NCI-H526 (cell line): ENCODE results near the gene SLC17A2.

ENCODE experiments used
- DNase-seq, 2 experiments: peaks; one replicate each; lab custom pipeline; 2025; lab: John Stamatoyannopoulos, UW

The SLC17A2 gene, protein sequence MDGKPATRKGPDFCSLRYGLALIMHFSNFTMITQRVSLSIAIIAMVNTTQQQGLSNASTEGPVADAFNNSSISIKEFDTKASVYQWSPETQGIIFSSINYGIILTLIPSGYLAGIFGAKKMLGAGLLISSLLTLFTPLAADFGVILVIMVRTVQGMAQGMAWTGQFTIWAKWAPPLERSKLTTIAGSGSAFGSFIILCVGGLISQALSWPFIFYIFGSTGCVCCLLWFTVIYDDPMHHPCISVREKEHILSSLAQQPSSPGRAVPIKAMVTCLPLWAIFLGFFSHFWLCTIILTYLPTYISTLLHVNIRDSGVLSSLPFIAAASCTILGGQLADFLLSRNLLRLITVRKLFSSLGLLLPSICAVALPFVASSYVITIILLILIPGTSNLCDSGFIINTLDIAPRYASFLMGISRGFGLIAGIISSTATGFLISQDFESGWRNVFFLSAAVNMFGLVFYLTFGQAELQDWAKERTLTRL

DNA sequence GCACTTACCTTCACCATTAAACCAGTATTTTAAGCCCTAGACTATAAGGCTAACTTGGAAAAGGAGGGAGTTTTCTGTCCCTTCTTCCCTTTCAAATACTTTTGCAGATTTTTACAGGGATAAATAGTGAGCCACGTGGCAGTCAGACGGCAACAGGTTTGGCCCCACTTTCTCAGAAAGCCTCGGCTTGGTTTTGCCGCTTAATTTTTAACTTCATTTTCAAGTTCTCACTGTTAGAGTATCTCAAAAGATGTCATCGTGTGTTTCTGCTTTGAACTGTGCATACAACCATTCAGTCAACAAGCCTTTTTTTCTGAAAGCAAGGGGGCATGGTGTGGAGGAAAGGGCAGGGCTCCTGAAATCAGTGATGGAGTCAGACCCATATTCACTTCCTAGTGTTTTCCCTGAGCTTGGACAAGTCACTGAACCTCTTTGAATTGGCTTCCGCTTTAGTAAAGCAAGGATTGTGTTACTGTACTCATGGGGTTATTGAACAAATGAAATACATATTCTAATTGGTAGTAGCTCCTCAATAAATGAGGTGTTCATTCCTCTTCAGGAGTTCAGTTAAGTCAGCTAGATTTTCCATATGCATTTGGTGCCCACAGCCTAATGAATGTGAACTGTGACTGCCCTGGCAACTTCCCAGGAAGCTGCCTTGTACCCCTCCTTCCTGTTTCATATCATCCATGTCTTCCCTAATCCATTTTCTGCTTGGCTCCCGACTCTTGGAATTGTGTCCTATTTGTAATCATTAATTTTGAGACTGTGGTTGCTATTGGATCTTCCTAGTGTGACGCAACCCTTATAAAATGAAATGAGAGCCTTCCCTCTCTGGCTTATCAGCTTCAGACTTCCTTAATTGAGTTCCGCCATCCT is at the start of gene SLC17A2:
TSS of gene SLC17A2 (minus strand) at position 160 of the 879 bp plus-strand sequence. CDS start 4,895 bp downstream, outside the sequence.
- DNase-seq, result no peak

GRCh38 chr6:25975923-25976560 is 45.6 kb upstream of the SLC17A2 start:
- DNase-seq, result no peak

DNA sequence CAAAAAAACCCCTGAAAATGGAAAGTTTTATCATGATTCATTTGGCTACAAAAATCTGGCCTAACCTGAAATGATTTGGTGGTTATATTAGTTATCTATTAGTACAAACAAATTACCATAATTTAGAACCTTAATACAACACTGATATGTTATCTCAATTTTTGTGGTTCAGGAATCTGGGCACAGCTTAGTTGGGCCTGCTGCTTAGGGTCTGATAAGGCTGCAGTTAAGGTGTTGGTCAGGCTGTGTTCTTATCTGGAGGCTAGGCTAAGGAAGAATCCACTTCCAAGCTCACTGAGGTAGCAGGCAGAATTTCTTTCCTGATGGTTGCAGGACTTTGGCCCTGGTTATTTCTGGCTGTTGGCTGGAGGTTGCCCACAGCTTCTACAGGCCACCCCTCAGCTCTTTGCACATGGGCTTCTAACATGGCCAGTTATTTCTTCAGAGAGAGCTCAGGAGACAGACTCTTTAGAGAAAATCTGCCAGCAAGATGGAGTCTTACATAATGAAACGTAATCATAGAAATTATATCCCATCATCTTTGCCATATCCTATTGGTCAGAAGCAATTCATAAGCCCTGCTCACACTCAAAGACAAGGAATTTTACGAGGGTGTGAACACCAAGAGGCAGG is 43.5 kb upstream of the SLC17A2 start:
- no peak for DNase-seq

GRCh38 chr6:25972902-25973301 is 42.4 kb upstream of the SLC17A2 start:
- DNase-seq, result no peak

- DNase-seq, result no peak
Observed at GRCh38 chr6:25972128-25972527, 41.6 kb upstream of the SLC17A2 start.

- DNase-seq, result no peak
Observed at GRCh38 chr6:25971187-25971821, 40.8 kb upstream of the SLC17A2 start.

GRCh38 chr6:25968769-25969168 is 38.3 kb upstream of the SLC17A2 start:
- DNase-seq, result no peak

DNA sequence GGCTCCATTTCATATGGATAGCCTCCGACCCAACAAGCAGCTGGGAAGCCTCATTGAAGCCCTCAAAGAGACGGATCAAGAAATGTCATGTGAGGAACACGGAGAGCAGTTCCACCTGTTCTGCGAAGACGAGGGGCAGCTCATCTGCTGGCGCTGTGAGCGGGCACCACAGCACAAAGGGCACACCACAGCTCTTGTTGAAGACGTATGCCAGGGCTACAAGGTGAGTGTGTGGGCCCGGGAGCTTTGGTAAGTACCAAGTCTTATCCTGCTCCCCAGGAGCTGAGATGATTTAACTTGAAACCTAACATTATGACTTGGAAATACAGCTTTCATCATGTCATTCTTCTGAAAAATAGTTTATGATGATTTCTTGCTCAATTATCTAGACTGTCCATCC is 36.2 kb upstream of the SLC17A2 start:
- DNase-seq, result no peak

DNA sequence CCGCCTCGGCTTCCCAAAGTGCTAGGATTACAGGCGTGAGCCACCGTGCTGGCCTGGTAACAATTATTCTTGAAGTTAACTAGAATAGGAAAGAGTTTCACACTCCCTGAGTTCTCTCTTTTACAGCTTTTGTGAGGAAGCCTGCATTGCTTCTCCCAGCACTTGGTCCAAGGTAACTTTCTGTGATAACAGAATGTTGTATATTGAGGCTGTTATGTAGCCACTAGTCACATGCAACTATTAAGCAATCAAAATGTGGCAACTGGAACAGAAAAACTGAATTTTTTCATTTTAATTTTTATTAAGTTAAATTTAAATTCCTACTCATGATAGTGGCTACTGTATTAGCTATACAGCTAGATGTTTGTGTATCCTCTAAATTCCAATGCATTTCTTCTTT is 34.6 kb upstream of the SLC17A2 start:
- no peak for DNase-seq

GRCh38 chr6:25963426-25964123 is 33.1 kb upstream of the SLC17A2 start:
- peak; percentile 48 to 54 for DNase-seq

GRCh38 chr6:25962149-25963127 is 31.9 kb upstream of the SLC17A2 start, which contains the start of gene TRIM38:
TSS of gene TRIM38 (plus strand) at chr6:25962802. CDS start at chr6:25966523, 3,721 bp downstream.
- no peak for DNase-seq

DNA sequence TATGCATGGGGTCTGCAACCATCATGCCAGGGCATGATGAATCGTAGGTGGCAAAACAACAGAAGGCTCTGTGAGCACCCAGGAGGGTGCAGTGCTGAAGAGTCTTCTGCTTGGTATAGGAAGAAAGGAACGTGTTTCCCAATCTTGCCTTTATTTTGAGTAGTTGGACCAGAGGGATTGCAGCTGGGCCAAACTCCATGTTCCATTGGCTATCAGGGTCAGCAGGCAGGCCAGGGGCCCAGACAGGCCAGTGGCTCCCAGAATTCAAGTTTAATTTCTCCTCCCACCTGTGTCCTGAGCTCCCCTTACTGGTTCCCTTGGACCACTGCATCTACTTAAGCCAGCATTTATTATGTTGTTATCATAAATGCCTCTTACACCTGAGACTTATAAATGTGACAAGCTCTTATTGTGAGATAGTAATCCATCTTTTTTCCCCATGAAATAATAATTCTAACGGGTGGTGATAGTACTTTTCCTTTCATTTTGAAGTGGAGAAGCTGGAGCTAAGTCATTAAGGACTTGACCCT is 31.2 kb upstream of the SLC17A2 start:
- DNase-seq, result no peak

DNA sequence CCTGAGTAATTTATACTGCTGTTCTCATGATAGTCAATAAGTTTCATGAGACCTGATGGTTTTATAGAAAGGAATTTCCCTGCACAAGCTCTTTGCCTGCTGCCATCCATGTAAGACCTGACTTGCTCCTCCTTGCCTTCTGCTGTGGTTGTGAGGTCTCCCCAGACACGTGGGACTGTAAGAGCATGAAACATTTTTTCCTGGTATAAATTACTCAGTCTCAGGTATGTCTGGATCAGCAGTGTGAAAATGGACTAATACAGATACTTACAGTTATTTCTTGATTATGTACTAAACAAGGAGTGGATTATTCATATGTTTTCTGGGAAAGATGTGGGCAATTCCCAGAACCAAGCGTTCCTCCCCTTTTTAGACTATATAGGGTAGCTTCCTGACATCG is 30.2 kb upstream of the SLC17A2 start:
- DNase-seq, result no peak

GRCh38 chr6:25959890-25960536 is 29.5 kb upstream of the SLC17A2 start:
- DNase-seq, result no peak

DNA sequence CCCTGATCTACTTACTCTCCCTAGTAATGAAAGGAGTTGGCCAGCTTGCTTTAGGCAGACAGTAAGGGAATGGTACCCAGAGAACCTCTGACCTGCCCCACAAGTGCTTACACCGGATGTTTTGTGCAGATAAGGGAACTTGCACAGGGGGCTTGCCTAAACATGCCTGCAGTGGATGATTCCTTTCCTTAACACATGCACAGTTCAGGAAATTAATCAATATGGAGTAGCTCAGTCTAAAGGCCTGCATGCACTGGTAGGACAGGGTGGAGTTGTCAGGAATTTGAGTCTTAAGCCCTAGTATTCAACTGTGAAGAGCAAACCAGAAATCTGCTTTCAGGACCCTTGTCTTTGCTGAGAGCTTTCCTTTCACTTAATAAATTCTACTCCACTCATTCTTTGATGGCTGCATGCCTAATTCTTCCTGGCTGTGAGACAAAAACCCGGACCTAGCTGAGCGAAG is 28.2 kb upstream of the SLC17A2 start:
- DNase-seq, result no peak

DNA sequence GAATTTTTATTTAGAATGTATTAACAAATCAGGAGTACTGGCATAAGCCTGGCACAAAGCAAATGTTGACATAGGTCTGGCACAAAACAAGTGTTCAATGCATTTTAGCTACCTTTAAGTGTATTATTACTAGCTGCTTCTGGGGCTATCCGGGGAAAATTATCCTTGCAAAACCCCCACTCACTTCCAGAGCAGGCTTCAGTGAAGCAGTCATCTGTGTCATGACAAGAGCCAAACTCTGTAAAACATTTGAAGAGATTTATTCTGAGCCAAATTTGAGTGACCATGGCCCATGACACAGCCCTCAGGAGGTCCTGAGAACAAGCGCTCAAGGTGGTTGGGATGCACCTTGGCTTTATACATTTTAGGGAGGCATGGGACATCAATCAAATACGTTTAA is 25.7 kb upstream of the SLC17A2 start:
- DNase-seq, result no peak

- no peak for DNase-seq
Observed at GRCh38 chr6:25954756-25955155, 24.3 kb upstream of the SLC17A2 start.

DNA sequence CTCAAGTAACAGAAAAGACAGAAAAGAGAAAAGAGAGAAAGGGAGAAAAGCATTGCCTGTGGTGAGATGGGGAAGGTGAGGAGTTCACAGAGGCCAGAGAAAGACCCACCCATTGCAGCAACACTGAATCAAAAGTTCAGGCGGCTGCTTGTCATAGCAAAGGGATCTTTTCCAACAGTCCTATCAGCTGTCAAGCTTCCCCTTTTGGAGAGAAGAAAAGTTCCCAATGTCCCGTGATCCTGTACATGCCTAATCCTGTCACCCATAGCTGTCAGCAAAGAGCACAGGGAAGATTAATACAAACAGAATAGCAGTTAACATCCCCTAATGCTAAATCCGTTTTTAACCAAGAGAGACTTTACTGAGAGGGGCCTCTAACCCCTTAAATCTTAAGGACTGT is 23.2 kb upstream of the SLC17A2 start:
- DNase-seq, result no peak

GRCh38 chr6:25952535-25952934 is 22.0 kb upstream of the SLC17A2 start:
- DNase-seq, result no peak
